HUES48 (cell line): Measurements from ENCODE around the gene NRG2.

Experiments
- H3K27ac ChIP-seq: one replicate; pipeline ENCODE4 v1.7.0; 2013; ENCODE audit warnings: low read depth, low read length, inconsistent platforms
- H3K27me3 ChIP-seq: 2 replicates; pipeline ENCODE4 v1.6.1; 2013; ENCODE audit warnings: mild to moderate bottlenecking, low read length; ENCODE audit not compliant: control insufficient read depth, insufficient read depth
- H3K36me3 ChIP-seq: 2 replicates; pipeline ENCODE4 v1.6.1; 2013; ENCODE audit warnings: low read length; ENCODE audit not compliant: control insufficient read depth, insufficient read depth
- H3K4me1 ChIP-seq: 2 replicates; pipeline ENCODE4 v1.6.1; 2013; ENCODE audit warnings: mild to moderate bottlenecking, low read length; ENCODE audit not compliant: control insufficient read depth, insufficient read depth
- H3K4me3 ChIP-seq: 2 replicates; pipeline ENCODE4 v1.5.1; 2013; ENCODE audit warnings: mild to moderate bottlenecking, low read depth, low read length
- H3K9ac ChIP-seq: 2 replicates; pipeline ENCODE4 v1.6.1; 2013; ENCODE audit warnings: mild to moderate bottlenecking, low read depth, low read length, moderate library complexity
- H3K9me3 ChIP-seq: 2 replicates; pipeline ENCODE4 v1.6.1; 2013; ENCODE audit warnings: low read length; ENCODE audit not compliant: control insufficient read depth, insufficient read depth

The NRG2 gene

GRCh38 chr5:139947727-139948126 lies 95.4 kb downstream of the NRG2 start:
- Histone ChIP-seq H3K27me3 (0 out of 2 replicates have a peak, but pooled peaks cover under 1% of the 10 kb centered on the region), H3K27ac (no peak overlapping the region), H3K36me3 (no peaks in the 10 kb centered on the region), H3K4me3 (no peak overlapping the region), H3K4me1 (no peaks in the 10 kb centered on the region), H3K9ac (no peak overlapping the region), H3K9me3 (no peaks in the 10 kb centered on the region)

DNA sequence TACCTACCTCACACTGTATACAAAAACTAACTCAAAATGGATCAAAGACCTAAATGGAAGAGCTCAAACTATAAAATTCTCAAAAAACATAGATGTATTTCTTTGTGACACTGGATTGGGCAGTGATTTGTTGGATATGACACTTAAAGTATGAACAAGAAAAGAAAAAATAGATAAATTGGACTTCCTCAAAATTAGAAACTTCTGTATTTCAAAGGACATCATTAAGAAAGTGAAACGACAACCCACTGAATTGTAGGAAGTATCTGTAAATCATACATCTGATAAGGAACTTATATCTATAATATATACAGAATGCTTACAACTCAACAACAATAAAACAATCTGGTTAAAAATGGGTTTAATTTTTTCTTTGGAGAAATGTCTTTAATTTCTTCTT lies 96.7 kb downstream of the NRG2 start:
- H3K27me3 ChIP-seq, result no peaks in the 10 kb centered on the region
- H3K9me3 ChIP-seq, result peaks cover 6% of the 10 kb centered on the region; the same call in 1 of the 2 replicates
- no peak overlapping the region for H3K27ac ChIP-seq
- no peaks in the 10 kb centered on the region for H3K36me3 ChIP-seq
- H3K9ac ChIP-seq, result no peak overlapping the region
- H3K4me1 ChIP-seq, result no peaks in the 10 kb centered on the region
- H3K4me3 ChIP-seq, result no peak overlapping the region

GRCh38 chr5:139946006-139946405 lies 97.1 kb downstream of the NRG2 start:
- no peaks in the 10 kb centered on the region for H3K4me1 ChIP-seq
- H3K9me3 ChIP-seq, result peaks cover 8% of the 10 kb centered on the region; the same call in 1 of the 2 replicates
- no peak overlapping the region for H3K9ac ChIP-seq
- H3K4me3 ChIP-seq, result no peak overlapping the region
- H3K36me3 ChIP-seq, result no peaks in the 10 kb centered on the region
- no peak overlapping the region for H3K27ac ChIP-seq
- no peaks in the 10 kb centered on the region for H3K27me3 ChIP-seq

GRCh38 chr5:139942243-139942642 lies 100.9 kb downstream of the NRG2 start:
- Histone ChIP-seq H3K4me1 (no peaks in the 10 kb centered on the region), H3K4me3 (no peak overlapping the region), H3K36me3 (no peaks in the 10 kb centered on the region), H3K9ac (no peak overlapping the region), H3K27me3 (no peaks in the 10 kb centered on the region), H3K9me3 (peaks cover 8% of the 10 kb centered on the region; the same call in 1 of the 2 replicates), H3K27ac (no peak overlapping the region)

DNA sequence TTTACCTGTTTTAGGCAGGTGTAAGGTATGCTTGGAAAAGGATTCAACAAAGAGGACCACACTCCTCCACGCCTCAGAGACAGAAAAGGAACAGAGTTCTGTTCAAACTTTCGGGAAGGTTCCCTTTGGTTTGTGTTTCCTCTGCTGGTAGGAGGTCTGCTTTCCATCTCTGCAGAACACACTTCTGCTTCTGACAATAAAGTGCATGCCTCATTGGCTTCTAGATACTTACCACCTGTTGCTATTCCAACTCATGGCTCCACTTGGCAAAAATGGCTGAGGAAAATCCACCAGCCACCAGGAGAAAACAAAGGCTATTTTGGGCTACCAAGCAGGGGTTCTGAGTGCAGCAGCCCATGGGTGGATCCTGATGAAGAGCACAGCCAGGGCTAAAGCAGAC lies 112.7 kb downstream of the NRG2 start:
- Histone ChIP-seq H3K27ac (no peak overlapping the region), H3K9me3 (no peaks in the 10 kb centered on the region), H3K9ac (no peak overlapping the region), H3K36me3 (no peaks in the 10 kb centered on the region), H3K4me3 (no peak overlapping the region), H3K27me3 (no peaks in the 10 kb centered on the region; the same call in 1 of the 2 replicates), H3K4me1 (no peaks in the 10 kb centered on the region)

GRCh38 chr5:139926797-139927503 lies 116.1 kb downstream of the NRG2 start:
- no peaks in the 10 kb centered on the region for H3K4me1 ChIP-seq
- H3K4me3 ChIP-seq, result no peak overlapping the region
- H3K36me3 ChIP-seq, result no peaks in the 10 kb centered on the region
- no peaks in the 10 kb centered on the region; the same call in 1 of the 2 replicates for H3K27me3 ChIP-seq
- no peaks in the 10 kb centered on the region for H3K9me3 ChIP-seq
- no peak overlapping the region for H3K9ac ChIP-seq
- H3K27ac ChIP-seq, result no peak overlapping the region

GRCh38 chr5:139925650-139926640 lies 117.2 kb downstream of the NRG2 start:
- Histone ChIP-seq H3K36me3 (no peaks in the 10 kb centered on the region), H3K9ac (no peak overlapping the region), H3K27me3 (no peaks in the 10 kb centered on the region; the same call in 1 of the 2 replicates), H3K9me3 (no peaks in the 10 kb centered on the region), H3K27ac (no peak overlapping the region), H3K4me1 (no peaks in the 10 kb centered on the region), H3K4me3 (no peak overlapping the region)

- no peak overlapping the region for H3K9ac ChIP-seq
- H3K27me3 ChIP-seq, result no peaks in the 10 kb centered on the region; the same call in 1 of the 2 replicates
- H3K4me1 ChIP-seq, result no peaks in the 10 kb centered on the region
- H3K36me3 ChIP-seq, result no peaks in the 10 kb centered on the region
- H3K9me3 ChIP-seq, result no peaks in the 10 kb centered on the region
- H3K27ac ChIP-seq, result no peak overlapping the region
- no peak overlapping the region for H3K4me3 ChIP-seq
Observed at GRCh38 chr5:139925216-139925562, 117.9 kb downstream of the NRG2 start.

GRCh38 chr5:139924294-139925215 lies 118.5 kb downstream of the NRG2 start:
- Histone ChIP-seq H3K9me3 (no peaks in the 10 kb centered on the region), H3K9ac (no peak overlapping the region), H3K4me1 (no peaks in the 10 kb centered on the region), H3K4me3 (no peak overlapping the region), H3K27me3 (peaks cover 3% of the 10 kb centered on the region; the same call in 1 of the 2 replicates), H3K27ac (no peak overlapping the region), H3K36me3 (no peaks in the 10 kb centered on the region)

DNA sequence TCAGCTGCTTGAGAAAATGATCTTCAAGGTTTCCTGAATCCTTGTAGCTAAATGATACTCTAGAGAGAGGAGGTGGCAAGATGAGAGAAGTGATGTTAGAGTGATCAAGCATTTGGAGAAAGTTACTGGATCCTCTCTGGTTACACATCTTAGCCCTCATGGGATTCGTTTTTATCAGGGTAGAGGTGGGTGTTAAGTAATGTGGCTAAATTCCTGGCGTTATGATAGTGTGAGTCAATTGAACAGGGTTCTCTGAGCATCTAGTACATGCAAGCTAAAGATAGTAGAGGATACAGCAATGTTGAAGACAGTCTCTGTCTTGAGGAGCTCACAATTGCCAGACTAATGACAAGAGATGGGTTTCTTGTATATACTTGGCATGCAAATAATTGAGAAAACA lies 123.8 kb downstream of the NRG2 start:
- no peak overlapping the region for H3K4me3 ChIP-seq
- no peak overlapping the region for H3K9ac ChIP-seq
- H3K27me3 ChIP-seq, result peaks cover 6% of the 10 kb centered on the region; the same call in 1 of the 2 replicates
- no peaks in the 10 kb centered on the region for H3K9me3 ChIP-seq
- H3K36me3 ChIP-seq, result no peaks in the 10 kb centered on the region
- H3K4me1 ChIP-seq, result peaks cover 9% of the 10 kb centered on the region
- H3K27ac ChIP-seq, result no peak overlapping the region
